ACC112 (cell line): ENCODE data around the gene MIB1.
A peak's percentile ranks its signal among the peaks of the same experiment; 100 is the strongest.
"Not testable (repeated sequence)": the region's sequence is repeated elsewhere in the genome, so short reads cannot be mapped to it uniquely, and the experiment has no call there.

ENCODE experiments used
- H2AFZ ChIP-seq: fragments of 200-600 bp; sonication (generic); one replicate; pipeline ENCODE4 v1.6.0; 2017; ENCODE audit warnings: antibody characterized with exemption, low read length; ENCODE audit not compliant: unreplicated experiment
- H3K27ac ChIP-seq: fragments of 200-600 bp; sonication (generic); 2 replicates; pipeline ENCODE4 v1.5.1; 2014; ENCODE audit warnings: low read depth, mild to moderate bottlenecking, antibody characterized with exemption, low read length, moderate library complexity
- H3K27me3 ChIP-seq: fragments of 200-600 bp; sonication (generic); 2 replicates; pipeline ENCODE4 v1.6.1; 2014; ENCODE audit warnings: mild to moderate bottlenecking, antibody characterized with exemption, low read length, moderate library complexity, mixed read lengths; ENCODE audit not compliant: insufficient read depth
- H3K36me3 ChIP-seq: fragments of 200-600 bp; sonication (generic); 2 replicates; pipeline ENCODE4 v1.6.1; 2016; ENCODE audit warnings: mild to moderate bottlenecking, antibody characterized with exemption, low read length, moderate library complexity, mixed read lengths; ENCODE audit not compliant: insufficient read depth
- H3K4me1 ChIP-seq: fragments of 200-600 bp; sonication (generic); one replicate; pipeline ENCODE4 v1.6.1; 2016; ENCODE audit warnings: low read length, mixed read lengths; ENCODE audit not compliant: insufficient read depth, unreplicated experiment, control insufficient read depth
- H3K4me3 ChIP-seq: fragments of 200-600 bp; sonication (generic); 2 replicates; pipeline ENCODE4 v1.5.1; 2014; ENCODE audit warnings: mild to moderate bottlenecking, low read depth, low read length
- H3K79me2 ChIP-seq: fragments of 200-600 bp; sonication (generic); one replicate; pipeline ENCODE4 v1.6.0; 2016; ENCODE audit warnings: low read length; ENCODE audit not compliant: control insufficient read depth, unreplicated experiment, insufficient read depth

Gene MIB1

DNA sequence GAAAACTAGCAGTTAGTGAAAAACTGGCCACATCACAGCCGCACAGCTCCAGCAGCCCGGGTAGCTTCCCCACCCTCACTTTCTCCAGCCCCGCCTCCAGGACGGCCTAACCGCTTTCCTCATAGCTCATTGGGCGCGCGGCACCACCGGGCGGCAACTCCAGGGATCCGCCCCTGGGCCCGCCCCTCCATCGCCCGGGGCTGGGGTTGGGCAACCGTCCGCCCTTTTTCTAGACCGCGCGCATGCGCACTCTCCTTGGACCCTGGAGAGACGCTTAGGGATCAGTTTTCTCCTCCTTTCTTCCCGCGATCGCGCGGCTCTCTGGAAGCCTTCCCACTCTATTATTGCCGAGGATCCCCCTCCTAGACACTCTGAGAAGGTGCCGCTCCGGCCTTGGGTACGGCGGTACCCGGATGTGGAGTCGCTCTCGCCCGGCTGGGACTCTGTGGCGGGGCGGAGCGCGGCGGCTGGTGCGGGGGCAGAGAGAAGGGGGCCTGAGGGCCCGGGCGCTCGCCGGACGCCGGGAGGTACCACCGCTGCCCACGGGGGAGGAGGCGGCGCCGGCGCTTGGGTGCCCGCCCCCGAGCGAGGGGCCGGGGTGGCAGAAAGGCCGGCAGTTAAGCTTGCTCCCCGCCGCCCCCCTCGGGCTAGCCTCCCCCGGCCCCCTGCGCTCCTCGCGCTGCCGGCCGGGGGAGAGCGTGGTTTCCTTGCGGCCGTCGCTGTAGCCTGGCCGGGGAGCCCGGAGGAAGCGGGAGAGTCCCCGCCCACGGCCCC, at the start of gene MIB1:
Gene MIB1, plus strand, starts transcription at position 255 of the 774 bp plus-strand sequence. CDS start 792 bp downstream, outside the sequence.
- peak within 1 kb of the TSS; percentile 99 for H3K4me3 ChIP-seq
- H3K27me3 ChIP-seq, result no peaks in the 10 kb centered on the region
- peaks cover 39% of the 10 kb centered on the region for H3K79me2 ChIP-seq
- peak within 1 kb of the TSS; percentile 94 for H3K27ac ChIP-seq
- peaks cover 13% of the 10 kb centered on the region for H3K4me1 ChIP-seq
- H3K36me3 ChIP-seq, result no peaks in the 10 kb centered on the region
- peak within 1 kb of the TSS; percentile 99 for H2AFZ ChIP-seq

DNA sequence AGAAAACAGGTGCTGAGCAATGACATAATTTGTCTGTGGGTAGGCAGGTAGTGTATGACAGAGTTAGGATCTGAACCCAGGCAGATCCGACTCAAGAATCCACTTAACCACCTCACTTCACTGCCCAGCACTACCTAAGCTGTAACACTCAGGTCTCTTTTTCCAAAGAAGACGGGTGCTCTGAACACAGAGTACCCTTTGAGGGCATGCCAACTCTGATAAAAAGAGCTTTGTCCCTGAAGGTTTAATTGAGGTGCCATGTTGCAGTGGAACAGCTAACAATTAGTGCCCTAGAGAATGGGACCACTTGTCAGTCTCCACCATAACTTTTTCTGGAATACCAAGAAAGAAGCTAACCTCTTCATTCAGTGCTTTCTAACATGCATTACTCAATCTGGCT, 47.3 kb upstream of the MIB1 start:
- Histone ChIP-seq H3K27me3 (no peaks in the 10 kb centered on the region), H3K4me1 (no peaks in the 10 kb centered on the region), H3K27ac (no peak overlapping the region), H3K36me3 (peaks cover 19% of the 10 kb centered on the region), H2AFZ (no peak overlapping the region), H3K4me3 (no peak overlapping the region), H3K79me2 (no peaks in the 10 kb centered on the region)

DNA sequence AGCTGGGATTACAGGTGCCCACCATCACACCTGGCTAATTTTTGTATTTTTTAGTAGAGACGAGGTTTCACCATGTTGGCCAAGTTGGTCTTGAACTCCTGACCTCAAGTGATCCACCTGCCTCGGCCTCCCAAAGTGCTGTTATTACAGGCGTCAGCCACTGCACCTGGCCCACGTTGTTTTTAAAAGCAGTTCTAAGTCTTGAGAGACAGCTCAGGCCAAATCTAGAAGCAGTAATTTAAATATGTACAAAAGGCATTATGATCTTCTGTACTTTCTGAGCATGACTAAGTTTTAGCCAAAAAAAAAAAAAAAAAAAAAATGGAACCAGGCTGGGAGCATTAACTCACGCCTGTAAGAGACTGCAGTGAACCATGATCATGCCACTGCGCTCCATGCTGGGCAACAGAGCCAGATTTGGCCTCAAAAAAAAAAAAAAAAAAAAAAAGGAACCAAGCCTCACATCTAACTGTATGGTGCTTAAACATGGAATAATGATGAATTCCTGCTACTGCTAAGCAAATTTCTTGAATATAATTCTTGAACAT, 40.0 kb upstream of the MIB1 start:
- Histone ChIP-seq H3K27ac (no peak overlapping the region), H3K27me3 (no peaks in the 10 kb centered on the region), H2AFZ (no peak overlapping the region), H3K4me3 (no peak overlapping the region), H3K4me1 (peaks cover 6% of the 10 kb centered on the region), H3K79me2 (peaks cover 6% of the 10 kb centered on the region), H3K36me3 (peaks cover 2% of the 10 kb centered on the region; the same call in 1 of the 2 replicates)

DNA sequence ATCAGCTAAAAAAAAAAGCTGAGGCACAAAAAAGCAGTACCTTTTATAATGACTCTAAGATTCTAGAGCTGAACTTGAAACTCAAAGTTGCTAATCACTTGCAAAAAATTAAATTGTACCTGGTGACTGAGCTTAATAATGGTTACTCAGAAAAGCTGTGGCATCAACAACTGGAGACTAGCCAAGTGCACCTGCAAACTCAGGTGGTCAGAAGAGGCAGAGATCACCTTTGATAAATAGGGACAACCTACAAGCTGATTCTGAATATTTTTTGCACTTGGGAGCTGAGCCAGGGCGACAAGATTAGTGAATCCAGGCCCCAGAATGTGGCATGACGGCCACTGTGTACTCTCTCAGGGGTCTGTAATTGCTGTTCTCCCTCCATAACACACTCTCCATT, 39.0 kb upstream of the MIB1 start:
- no peak overlapping the region for H3K4me3 ChIP-seq
- H3K27me3 ChIP-seq, result no peaks in the 10 kb centered on the region
- no peak overlapping the region for H2AFZ ChIP-seq
- peaks cover 6% of the 10 kb centered on the region for H3K4me1 ChIP-seq
- peaks cover 2% of the 10 kb centered on the region; the same call in 1 of the 2 replicates for H3K36me3 ChIP-seq
- no peak overlapping the region for H3K27ac ChIP-seq
- peaks cover 6% of the 10 kb centered on the region for H3K79me2 ChIP-seq

GRCh38 chr18:21702602-21703001, 38.0 kb upstream of the MIB1 start:
- Histone ChIP-seq H2AFZ (no peak overlapping the region), H3K27ac (no peak overlapping the region), H3K36me3 (peaks cover 2% of the 10 kb centered on the region; the same call in 1 of the 2 replicates), H3K79me2 (peaks cover 6% of the 10 kb centered on the region), H3K4me3 (peak overlapping the region; percentile 83), H3K27me3 (no peaks in the 10 kb centered on the region), H3K4me1 (peaks cover 6% of the 10 kb centered on the region)

GRCh38 chr18:21703241-21703820, 37.3 kb upstream of the MIB1 start:
- Histone ChIP-seq H2AFZ (peak overlapping the region; percentile 95), H3K4me3 (peak overlapping the region; percentile 83), H3K36me3 (peaks cover 2% of the 10 kb centered on the region; the same call in 1 of the 2 replicates), H3K27ac (peak overlapping the region; percentile 8; the same call in 1 of the 2 replicates), H3K4me1 (peaks cover 6% of the 10 kb centered on the region), H3K79me2 (peaks cover 6% of the 10 kb centered on the region), H3K27me3 (no peaks in the 10 kb centered on the region)

- Histone ChIP-seq H3K27me3 (no peaks in the 10 kb centered on the region), H3K4me3 (peak within 1 kb of the TSS; percentile 83), H3K36me3 (no peaks in the 10 kb centered on the region), H2AFZ (peak within 1 kb of the TSS; percentile 95), H3K79me2 (peaks cover 6% of the 10 kb centered on the region), H3K27ac (peak within 1 kb of the TSS; percentile 20), H3K4me1 (peaks cover 6% of the 10 kb centered on the region)
Measured at GRCh38 chr18:21704603-21705364, 35.8 kb upstream of the MIB1 start, which contains the start of gene ABHD3. Gene ABHD3 (minus strand): TSS chr18:21704774. CDS start chr18:21704665, 109 bp downstream.

GRCh38 chr18:21706386-21706865, 34.2 kb upstream of the MIB1 start:
- H3K4me3 ChIP-seq, result no peak overlapping the region
- peaks cover 6% of the 10 kb centered on the region for H3K4me1 ChIP-seq
- H3K27ac ChIP-seq, result no peak overlapping the region
- no peak overlapping the region for H2AFZ ChIP-seq
- H3K27me3 ChIP-seq, result no peaks in the 10 kb centered on the region
- H3K79me2 ChIP-seq, result peaks cover 6% of the 10 kb centered on the region
- no peaks in the 10 kb centered on the region for H3K36me3 ChIP-seq

- H3K36me3 ChIP-seq, H3K79me2 ChIP-seq, H2AFZ ChIP-seq, H3K4me1 ChIP-seq, H3K27me3 ChIP-seq, H3K27ac ChIP-seq, H3K4me3 ChIP-seq: not testable (repeated sequence)
Measured at GRCh38 chr18:21707130-21707529, 33.5 kb upstream of the MIB1 start.

DNA sequence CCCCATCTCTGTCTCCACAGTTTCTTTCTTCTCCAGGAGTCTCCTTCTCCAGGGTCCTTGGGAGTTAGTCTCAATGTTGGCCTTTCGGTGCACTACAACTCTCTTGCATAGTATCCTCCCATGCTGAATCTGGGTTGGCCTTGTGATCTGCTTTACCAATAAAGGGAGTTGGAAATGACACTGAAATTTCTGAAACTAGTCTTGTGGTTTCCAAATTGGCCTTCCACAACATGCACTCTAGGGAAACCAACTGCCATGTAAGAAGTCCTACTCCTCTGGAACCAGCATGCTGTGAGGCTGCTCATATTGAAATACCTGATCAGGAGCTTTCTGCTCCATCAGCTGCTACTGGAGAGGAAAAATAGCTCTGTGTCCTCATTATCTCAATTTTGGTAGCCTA, 26.1 kb upstream of the MIB1 start:
- no peak overlapping the region for H3K27ac ChIP-seq
- no peaks in the 10 kb centered on the region for H3K79me2 ChIP-seq
- no peaks in the 10 kb centered on the region for H3K36me3 ChIP-seq

More for the DNA sequence above, 26.1 kb upstream of the MIB1 start:
- Histone ChIP-seq H3K4me3 (no peak overlapping the region), H2AFZ (no peak overlapping the region), H3K27me3 (no peaks in the 10 kb centered on the region), H3K4me1 (no peaks in the 10 kb centered on the region)
